HG03045 (cell line): ENCODE measurements around the gene TNIK.

Experiments
- ATAC-seq: cut with Tn5 transposase; IDR thresholded peaks from one replicate; pipeline ENCODE4 v1.9.1; 2021; ENCODE audit warnings: mild to moderate bottlenecking, moderate library complexity; ENCODE audit not compliant: unreplicated experiment

Gene TNIK

GRCh38 chr3:171113716-171114115 is 346.5 kb downstream of the TNIK start:
- ATAC-seq: no peak

- no peak for ATAC-seq
Measured at GRCh38 chr3:171110715-171111114, 349.5 kb downstream of the TNIK start.

GRCh38 chr3:171108066-171108465 is 352.1 kb downstream of the TNIK start:
- ATAC-seq: no peak

- ATAC-seq: no peak
Measured at GRCh38 chr3:171103185-171103584, 357.0 kb downstream of the TNIK start.

DNA sequence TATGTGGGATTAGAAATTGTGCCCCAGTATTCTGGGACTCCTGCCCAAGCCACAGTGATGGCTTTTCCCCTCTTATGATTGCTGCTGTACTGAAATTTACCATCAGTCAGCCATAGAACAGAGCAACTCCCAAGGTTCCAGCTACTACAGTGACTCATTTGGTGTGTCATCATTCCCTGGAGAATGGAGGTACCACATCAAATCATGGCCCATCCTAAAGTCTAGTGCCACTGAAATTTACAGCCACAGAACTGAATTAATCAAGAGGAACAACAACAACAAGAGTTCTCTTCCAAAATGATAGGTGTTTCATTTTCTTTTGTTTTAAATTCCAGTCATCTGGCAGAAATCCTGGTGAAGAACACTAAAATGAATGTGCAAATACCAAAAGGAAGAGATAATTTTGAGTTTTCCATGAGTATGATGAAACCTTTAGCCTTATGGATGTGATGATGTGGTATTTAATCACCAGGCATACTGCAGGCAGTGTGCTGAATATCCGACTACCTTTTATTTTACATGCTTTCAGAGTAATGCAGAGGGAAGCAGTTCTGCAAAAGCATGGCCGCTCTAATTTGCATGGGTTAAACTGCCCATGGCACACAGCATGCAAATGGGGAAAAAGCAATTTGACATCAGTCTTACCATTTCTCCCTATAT is 358.1 kb downstream of the TNIK start:
- ATAC-seq: no peak

DNA sequence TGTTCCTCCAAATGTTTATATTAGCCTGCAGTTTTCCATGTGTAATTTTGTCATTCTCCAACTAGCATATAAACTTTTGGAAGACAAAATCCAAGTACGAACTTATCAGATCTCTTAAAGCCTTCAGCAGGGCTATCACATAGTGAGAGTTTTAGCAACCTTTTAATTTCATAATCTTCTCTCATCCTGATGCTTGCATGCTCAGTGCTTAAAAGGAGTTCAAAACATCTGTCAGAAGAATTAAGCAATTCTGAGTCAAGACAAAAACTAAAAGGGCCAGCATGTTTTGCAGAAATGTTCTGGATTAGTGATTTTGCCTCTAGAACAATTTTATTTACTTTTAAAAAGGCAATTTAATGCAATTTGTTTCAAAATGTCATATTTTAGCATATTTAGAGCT is 360.3 kb downstream of the TNIK start:
- ATAC-seq: no peak

GRCh38 chr3:171095063-171095462 is 365.1 kb downstream of the TNIK start:
- ATAC-seq: peak; percentile 92

GRCh38 chr3:171094411-171094810 is 365.8 kb downstream of the TNIK start:
- no peak for ATAC-seq

DNA sequence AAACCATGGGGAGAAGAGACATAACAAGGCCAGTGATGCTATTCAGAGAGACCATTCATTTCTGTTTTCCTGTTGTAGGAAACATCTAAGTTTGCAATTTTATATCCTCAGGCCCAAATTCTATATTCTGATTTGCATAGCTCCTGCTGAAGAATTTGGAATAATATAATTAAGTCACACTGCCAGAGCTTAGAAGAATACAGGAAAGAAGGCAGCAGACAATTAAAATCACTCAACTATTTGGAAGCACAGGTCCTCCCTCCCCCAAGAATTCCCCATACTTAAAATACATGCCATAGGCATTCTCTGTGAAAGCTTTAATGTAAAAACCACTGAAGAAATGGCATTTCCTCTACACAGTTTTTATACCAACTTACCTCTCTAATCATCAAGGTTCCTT is 366.7 kb downstream of the TNIK start:
- no peak for ATAC-seq

DNA sequence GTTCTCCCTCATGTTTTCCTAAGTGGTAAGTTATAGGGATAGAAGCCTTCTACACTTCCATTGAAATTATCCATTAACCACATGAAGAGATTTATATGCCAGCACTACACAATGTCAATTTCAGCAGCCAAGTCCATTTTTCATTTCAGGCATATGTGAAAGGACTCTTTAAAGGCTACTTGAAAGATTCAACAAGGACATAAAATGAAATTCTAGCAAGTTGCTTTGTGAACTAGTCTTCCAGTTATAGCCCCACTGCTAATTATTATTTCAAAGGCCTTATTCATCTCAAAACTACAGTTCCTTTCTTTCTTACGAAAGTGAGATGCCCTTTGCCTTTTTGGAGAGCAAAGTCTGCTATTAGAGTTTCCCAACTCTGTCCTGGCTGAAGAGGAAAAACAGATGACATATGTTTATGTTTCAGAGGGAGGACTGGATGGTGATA is 367.7 kb downstream of the TNIK start:
- ATAC-seq: no peak

- no peak for ATAC-seq
Measured at GRCh38 chr3:171090321-171090720, 369.9 kb downstream of the TNIK start.

DNA sequence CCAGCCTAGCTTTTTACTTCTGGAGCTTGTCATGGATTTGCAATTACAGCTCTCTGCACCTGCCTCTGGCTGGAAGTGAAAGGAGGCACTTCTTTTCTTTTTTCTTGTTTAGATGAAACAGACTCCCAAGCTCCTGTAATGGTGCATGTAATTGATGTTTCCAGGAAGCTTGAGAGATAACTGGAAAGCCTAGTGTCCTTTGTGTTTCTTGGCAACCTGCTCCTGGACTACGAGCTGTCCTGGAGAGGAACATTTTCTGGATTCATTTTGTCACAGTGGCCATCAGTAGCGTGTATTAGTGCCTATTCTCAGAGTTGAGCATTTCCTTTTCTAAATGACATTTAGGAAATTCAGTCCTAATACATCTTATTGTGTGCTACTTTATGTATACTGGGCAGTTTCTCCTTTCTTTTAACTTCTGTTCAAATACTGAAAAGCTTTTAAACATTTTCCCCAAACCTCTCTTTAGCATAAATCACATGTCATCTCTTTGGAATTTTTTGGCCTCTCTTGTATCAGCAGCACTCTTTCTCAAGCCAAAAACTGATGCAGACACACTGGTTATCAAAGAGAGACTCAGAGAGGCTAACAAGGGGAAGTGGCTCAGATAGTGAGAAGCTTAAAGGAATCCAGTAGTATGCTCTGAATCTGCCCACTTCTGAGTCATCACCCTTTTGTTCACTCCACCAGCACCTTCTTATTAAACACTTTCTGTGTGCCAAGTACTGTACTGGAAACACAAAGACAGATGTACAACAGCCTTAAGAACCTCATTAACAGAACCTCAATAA is 371.0 kb downstream of the TNIK start:
- no peak for ATAC-seq

- no peak for ATAC-seq
Measured at GRCh38 chr3:171088496-171088895, 371.7 kb downstream of the TNIK start.

DNA sequence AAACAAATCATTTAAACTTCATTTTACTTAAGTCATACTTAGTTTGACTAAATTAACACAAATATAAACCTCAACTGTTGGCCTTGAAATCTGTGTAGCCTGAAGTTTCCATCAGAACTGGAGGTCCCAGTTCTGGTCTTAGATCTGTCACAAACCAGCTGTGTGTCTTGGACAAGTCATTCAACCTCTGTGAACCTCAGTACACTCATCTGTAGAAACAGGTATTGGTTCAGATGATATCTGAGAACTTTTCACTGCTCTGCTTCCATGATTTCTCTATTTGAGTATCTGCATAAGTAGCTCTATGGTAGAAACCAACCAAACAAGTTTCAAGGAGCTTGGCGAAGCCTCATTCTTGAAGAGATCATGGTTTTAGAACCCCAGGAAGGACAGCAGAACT is 373.3 kb downstream of the TNIK start:
- no peak for ATAC-seq

GRCh38 chr3:171077261-171077660 is 382.9 kb downstream of the TNIK start:
- no peak for ATAC-seq

DNA sequence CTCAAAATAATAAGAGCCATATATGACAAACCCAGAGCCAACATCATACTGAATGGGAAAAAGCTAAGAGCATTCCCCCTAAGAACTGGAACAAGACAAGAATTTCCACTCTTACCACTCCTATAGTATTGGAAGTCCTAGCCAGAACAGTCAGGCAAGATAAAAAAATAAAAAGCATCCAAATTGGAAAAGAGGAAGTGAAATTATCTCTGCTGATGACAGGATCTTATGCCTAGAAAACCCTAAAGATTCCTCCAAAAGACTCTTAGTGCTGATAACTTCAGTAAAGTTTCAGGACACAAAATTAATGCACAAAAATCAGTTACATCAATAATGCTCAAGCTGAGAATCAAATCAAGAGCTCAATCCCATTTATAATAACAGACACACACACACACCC is 387.8 kb downstream of the TNIK start:
- ATAC-seq: no peak

- ATAC-seq: no peak
Measured at GRCh38 chr3:171068658-171069057, 391.5 kb downstream of the TNIK start.

- no peak for ATAC-seq
Measured at GRCh38 chr3:171066206-171066605, 394.0 kb downstream of the TNIK start.

DNA sequence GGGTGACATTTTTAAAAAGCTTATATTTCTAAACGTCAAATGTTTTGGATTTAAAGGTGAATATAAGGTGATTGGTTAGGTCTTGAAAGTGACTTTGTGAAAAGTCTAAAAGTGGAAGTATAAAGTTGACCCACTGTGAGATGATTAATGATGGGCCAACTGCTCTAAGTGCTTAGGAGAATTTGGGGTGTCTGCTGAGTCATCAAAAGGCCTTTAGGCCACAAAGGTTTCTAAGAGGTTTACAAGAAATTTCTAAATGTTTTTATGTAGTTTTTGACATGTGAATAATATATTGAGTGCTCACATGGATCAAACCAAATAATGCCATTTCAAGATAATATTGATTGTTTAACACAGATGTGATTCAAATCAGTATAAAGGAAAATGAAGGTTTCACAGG is 394.5 kb downstream of the TNIK start:
- ATAC-seq: no peak

DNA sequence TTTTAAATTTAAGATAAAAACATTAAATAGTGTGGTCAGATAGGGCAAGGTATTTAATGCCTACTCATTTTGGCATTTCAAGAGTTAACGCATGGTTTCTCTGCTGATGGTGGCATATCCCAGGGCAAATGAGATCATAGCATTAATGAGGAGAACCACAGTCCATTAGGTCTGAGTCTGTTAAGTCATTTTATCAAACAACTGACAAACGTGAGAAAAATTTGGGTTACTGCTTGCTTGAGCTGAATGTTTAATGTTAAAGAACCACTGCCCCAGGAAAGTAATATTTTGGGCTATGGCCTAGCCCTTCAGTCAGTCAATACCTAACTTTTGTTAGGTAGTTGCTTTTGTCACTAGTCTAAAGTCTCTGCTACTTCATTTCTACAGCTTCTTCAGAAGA is 395.7 kb downstream of the TNIK start:
- no peak for ATAC-seq

DNA sequence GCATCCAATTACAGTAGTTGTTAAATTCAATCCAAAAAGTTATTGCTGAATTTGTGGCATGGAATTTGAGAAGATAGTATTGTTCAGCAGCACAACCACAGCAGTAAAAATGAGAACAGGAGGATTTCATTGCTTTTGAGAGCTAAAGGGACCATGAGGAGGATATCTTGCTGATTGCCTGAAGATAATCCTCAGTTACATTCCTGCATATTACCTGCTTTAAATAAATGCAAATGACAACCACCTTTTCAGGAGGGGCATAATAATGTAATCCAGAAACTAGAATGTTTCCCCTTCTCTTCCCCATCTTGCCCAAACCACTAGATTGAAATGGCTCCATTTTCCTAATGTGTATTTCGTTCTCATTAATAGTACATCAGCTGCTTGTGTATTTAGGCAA is 398.5 kb downstream of the TNIK start:
- ATAC-seq: no peak

DNA sequence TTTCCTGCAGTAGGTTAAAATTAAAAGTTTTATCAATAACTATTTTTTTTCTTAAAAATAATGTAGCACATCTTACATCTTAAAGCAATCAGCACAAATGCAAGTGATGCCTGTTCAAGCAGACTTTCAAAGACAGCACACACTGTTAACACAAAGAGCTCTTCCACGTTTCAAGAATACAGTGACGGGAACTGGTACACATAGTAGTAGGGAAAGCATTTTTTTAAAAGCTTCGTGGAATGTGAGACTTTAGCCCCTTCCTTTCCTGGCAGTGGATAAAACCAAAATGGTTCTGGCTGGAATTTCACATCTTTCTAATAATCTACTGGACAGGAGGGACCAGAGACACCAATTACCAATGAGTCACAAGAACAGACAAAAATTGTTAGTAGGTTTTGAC is 400.2 kb downstream of the TNIK start:
- ATAC-seq: no peak
